Measurements from ENCODE around the gene ANK2. TPM values are rescaled to one million over a fixed set of nuclear protein-coding genes. Genes with fewer than 3 reads are reported as not detected.

Gene ANK2
- total and polyA plus RNA-seq, 2 of the 13 experiments (the other 11 are each of a cell fraction or from before 2014, with no cell fraction given) = 2.7 to 15.1 TPM

DNA sequence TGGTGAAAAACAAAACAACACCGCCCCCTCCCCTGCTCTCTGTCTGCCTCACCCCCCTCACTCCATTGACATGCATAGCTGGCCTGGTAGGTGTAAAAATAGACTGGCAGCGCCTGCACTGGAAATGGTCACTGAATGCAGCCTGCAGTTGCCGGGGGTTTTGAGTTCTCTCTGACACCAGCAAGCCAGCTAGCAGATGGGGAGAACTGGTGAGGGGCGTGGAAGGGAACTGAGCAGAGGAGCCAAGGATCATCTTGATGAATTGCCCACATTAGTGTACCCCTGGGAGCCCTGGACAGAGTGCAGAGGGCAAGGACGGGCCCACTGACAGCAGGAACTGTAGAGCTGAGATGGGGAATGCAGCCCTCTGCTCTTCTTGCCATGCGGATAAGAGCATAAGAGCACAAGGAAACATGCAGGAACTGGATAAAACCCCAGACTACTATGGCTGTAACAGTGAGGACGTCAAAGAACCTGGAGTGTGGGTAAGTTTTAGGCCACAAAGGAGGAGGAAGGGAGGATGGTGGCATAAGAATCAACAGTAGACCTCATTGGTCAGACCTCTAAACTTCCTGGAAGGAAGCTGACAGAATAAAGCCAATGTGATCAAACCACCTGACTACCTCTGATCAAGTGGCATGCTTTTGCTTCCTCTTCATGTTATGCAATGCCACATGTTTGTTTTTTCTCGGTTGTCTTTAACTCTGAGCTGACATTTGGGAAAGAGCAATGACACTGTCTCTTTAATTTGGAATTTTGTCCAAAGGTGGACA lies 96.3 kb downstream of the ANK2 start (continued):
- TF ChIP-seq, protein P1, sequence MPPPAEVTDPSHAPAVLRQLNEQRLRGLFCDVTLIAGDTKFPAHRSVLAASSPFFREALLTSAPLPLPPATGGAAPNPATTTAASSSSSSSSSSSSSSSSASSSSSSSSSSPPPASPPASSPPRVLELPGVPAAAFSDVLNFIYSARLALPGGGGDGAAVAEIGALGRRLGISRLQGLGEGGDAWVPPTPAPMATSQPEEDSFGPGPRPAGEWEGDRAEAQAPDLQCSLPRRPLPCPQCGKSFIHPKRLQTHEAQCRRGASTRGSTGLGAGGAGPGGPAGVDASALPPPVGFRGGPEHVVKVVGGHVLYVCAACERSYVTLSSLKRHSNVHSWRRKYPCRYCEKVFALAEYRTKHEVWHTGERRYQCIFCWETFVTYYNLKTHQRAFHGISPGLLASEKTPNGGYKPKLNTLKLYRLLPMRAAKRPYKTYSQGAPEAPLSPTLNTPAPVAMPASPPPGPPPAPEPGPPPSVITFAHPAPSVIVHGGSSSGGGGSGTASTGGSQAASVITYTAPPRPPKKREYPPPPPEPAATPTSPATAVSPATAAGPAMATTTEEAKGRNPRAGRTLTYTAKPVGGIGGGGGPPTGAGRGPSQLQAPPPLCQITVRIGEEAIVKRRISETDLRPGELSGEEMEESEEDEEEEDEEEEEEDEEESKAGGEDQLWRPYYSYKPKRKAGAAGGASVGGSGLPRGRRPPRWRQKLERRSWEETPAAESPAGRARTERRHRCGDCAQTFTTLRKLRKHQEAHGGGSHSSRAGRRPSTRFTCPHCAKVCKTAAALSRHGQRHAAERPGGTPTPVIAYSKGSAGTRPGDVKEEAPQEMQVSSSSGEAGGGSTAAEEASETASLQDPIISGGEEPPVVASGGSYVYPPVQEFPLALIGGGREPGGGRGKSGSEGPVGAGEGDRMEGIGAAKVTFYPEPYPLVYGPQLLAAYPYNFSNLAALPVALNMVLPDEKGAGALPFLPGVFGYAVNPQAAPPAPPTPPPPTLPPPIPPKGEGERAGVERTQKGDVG (CRISPR knock-in tag; IDR thresholded peaks at IDR 0.05; ENCODE audit: borderline replicate concordance) = no peak
- TF ChIP-seq ZNF468 (CRISPR knock-in tag; IDR thresholded peaks at IDR 0.05) (no peak), ARHGAP35 (CRISPR knock-in tag; IDR thresholded peaks at IDR 0.05; ENCODE audit: borderline replicate concordance) (no peak), SATB2 (CRISPR knock-in tag; IDR thresholded peaks at IDR 0.05) (no peak), NFIC (IDR thresholded peaks at IDR 0.05; ENCODE audit: low read length) (peak; percentile 73; the same call in 1 of the 2 replicates), NFE2L2 (IDR thresholded peaks at IDR 0.05; ENCODE audit: low read length) (no peak), PTBP1 (IDR thresholded peaks at IDR 0.05; ENCODE audit: low read depth, low read length, poor library complexity, severe bottlenecking) (no peak), NAIF1 (CRISPR knock-in tag; IDR thresholded peaks at IDR 0.05; ENCODE audit: borderline replicate concordance) (no peak), ZNF562 (CRISPR knock-in tag; IDR thresholded peaks at IDR 0.05; ENCODE audit: borderline replicate concordance) (no peak)
- TF ChIP-seq, protein P2, sequence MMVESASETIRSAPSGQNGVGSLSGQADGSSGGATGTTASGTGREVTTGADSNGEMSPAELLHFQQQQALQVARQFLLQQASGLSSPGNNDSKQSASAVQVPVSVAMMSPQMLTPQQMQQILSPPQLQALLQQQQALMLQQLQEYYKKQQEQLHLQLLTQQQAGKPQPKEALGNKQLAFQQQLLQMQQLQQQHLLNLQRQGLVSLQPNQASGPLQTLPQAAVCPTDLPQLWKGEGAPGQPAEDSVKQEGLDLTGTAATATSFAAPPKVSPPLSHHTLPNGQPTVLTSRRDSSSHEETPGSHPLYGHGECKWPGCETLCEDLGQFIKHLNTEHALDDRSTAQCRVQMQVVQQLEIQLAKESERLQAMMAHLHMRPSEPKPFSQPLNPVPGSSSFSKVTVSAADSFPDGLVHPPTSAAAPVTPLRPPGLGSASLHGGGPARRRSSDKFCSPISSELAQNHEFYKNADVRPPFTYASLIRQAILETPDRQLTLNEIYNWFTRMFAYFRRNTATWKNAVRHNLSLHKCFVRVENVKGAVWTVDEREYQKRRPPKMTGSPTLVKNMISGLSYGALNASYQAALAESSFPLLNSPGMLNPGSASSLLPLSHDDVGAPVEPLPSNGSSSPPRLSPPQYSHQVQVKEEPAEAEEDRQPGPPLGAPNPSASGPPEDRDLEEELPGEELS (CRISPR knock-in tag; IDR thresholded peaks at IDR 0.05) = peak; percentile 63; the same call in 1 of the 2 replicates
- TF ChIP-seq, protein P3, sequence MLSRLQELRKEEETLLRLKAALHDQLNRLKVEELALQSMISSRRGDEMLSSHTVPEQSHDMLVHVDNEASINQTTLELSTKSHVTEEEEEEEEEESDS (CRISPR knock-in tag; IDR thresholded peaks at IDR 0.05; ENCODE audit: borderline replicate concordance) = no peak
- TF ChIP-seq, protein P4, sequence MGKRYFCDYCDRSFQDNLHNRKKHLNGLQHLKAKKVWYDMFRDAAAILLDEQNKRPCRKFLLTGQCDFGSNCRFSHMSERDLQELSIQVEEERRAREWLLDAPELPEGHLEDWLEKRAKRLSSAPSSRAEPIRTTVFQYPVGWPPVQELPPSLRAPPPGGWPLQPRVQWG (CRISPR knock-in tag; IDR thresholded peaks at IDR 0.05; ENCODE audit: borderline replicate concordance, low read depth) = no peak
- TF ChIP-seq, protein P5, sequence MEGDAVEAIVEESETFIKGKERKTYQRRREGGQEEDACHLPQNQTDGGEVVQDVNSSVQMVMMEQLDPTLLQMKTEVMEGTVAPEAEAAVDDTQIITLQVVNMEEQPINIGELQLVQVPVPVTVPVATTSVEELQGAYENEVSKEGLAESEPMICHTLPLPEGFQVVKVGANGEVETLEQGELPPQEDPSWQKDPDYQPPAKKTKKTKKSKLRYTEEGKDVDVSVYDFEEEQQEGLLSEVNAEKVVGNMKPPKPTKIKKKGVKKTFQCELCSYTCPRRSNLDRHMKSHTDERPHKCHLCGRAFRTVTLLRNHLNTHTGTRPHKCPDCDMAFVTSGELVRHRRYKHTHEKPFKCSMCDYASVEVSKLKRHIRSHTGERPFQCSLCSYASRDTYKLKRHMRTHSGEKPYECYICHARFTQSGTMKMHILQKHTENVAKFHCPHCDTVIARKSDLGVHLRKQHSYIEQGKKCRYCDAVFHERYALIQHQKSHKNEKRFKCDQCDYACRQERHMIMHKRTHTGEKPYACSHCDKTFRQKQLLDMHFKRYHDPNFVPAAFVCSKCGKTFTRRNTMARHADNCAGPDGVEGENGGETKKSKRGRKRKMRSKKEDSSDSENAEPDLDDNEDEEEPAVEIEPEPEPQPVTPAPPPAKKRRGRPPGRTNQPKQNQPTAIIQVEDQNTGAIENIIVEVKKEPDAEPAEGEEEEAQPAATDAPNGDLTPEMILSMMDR (CRISPR knock-in tag; IDR thresholded peaks at IDR 0.05) = peak; percentile 22; the same call in 1 of the 2 replicates
- TF ChIP-seq, protein P6, sequence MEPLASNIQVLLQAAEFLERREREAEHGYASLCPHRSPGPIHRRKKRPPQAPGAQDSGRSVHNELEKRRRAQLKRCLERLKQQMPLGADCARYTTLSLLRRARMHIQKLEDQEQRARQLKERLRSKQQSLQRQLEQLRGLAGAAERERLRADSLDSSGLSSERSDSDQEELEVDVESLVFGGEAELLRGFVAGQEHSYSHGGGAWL (CRISPR knock-in tag; IDR thresholded peaks at IDR 0.05) = no peak
